Endothelial cell of umbilical vein (primary cell): ENCODE data around the gene FUT9. TPM values are rescaled to one million over a fixed set of nuclear protein-coding genes. Genes with fewer than 3 reads are reported as not detected.

Experiments
- BruUV-seq: library from RNA; stranded (reverse); fragments of 400-500 nt; replicated peaks from 2 replicates; lab custom pipeline; 2021; lab: Mats Ljungman, UMichigan
- CTCF ChIA-PET: fragments of 300-600, 350-600 bp; sonication (Branson Sonifier 250); formaldehyde crosslinking; loops from one replicate; lab custom pipeline; 2021; ENCODE audit warnings: antibody characterized with exemption, inconsistent platforms; lab: Charles Lee
- POLR2A ChIA-PET: fragments of 300-600, 350-600 bp; sonication (Branson Sonifier 250); formaldehyde crosslinking; loops from one replicate; lab custom pipeline; 2021; ENCODE audit warnings: antibody characterized with exemption, inconsistent platforms; lab: Charles Lee
- DNase-seq: peaks from one replicate; pipeline ENCODE4 v3.0.0-alpha.2; 2011; ENCODE audit warnings: low read depth, low spot score
- FAIRE-seq: peaks from 2 replicates; lab custom pipeline; 2011; peaks lifted over from hg19 to GRCh38; lab: Jason Lieb, UNC
- H2AFZ ChIP-seq: 2 replicates; pipeline ENCODE4 v1.6.0; 2012; ENCODE audit warnings: low read depth, low read length, control low read depth, inconsistent platforms
- H3K27ac ChIP-seq: 2 replicates; pipeline ENCODE4 v1.5.1; 2011; ENCODE audit warnings: low read depth, mild to moderate bottlenecking, control low read depth, low read length, moderate library complexity; ENCODE audit not compliant: insufficient read depth
- H3K27me3 ChIP-seq, 2 experiments: 2 replicates each; pipeline versions ENCODE4 v1.6.0 to v1.6.1; 2011; ENCODE audit warnings: low read length in 2 of 2, mixed read lengths in 1 of 2; ENCODE audit not compliant: control insufficient read depth in 2 of 2, insufficient read depth in 2 of 2
- H3K36me3 ChIP-seq, 2 experiments: 2 replicates in 1 of 2; 3 replicates in 1 of 2; pipeline ENCODE4 v1.5.1; 2011; ENCODE audit warnings: low read length in 2 of 2, mild to moderate bottlenecking in 1 of 2, moderate library complexity in 1 of 2; ENCODE audit not compliant: control insufficient read depth in 2 of 2, insufficient read depth in 2 of 2; ENCODE audit errors: extremely low read depth in 1 of 2
- H3K4me1 ChIP-seq: 3 replicates; pipeline ENCODE4 v1.5.1; 2011; ENCODE audit warnings: mild to moderate bottlenecking, low read length; ENCODE audit not compliant: control insufficient read depth, insufficient read depth; ENCODE audit errors: extremely low read depth
- H3K4me2 ChIP-seq: 2 replicates; pipeline ENCODE4 v1.6.1; 2011; ENCODE audit warnings: low read length, control low read depth, mixed read lengths; ENCODE audit not compliant: insufficient read depth
- H3K4me3 ChIP-seq, 3 experiments: fragments of 200-600 bp in 1 of 3; sonication (generic), shearing (Covaris generic) in 1 of 3; replicated peaks in 1 of 3; 2 replicates each; pipeline ENCODE4 v1.5.1; 2011 to 2016; ENCODE audit warnings: control low read depth in 3 of 3, low read length in 3 of 3, mild to moderate bottlenecking in 2 of 3, inconsistent platforms in 1 of 3, low read depth in 1 of 3, moderate library complexity in 1 of 3; ENCODE audit not compliant: insufficient read depth in 1 of 3
- H3K79me2 ChIP-seq: 2 replicates; pipeline ENCODE4 v1.6.0; 2012; ENCODE audit warnings: low read length, inconsistent platforms; ENCODE audit not compliant: control insufficient read depth, insufficient read depth
- H3K9ac ChIP-seq: replicated peaks from 2 replicates; pipeline ENCODE3; 2011; ENCODE audit warnings: low read length, control low read depth; ENCODE audit not compliant: insufficient read depth; ENCODE audit errors: extremely low read depth
- H3K9me1 ChIP-seq: replicated peaks from 3 replicates; pipeline ENCODE4 v1.6.0; 2011; ENCODE audit warnings: mild to moderate bottlenecking, low read length; ENCODE audit not compliant: control insufficient read depth, insufficient read depth; ENCODE audit errors: extremely low read depth
- H3K9me3 ChIP-seq: replicated peaks from 2 replicates; pipeline ENCODE4 v1.5.1; 2012; ENCODE audit warnings: low read length, inconsistent platforms; ENCODE audit not compliant: control insufficient read depth, insufficient read depth
- H4K20me1 ChIP-seq: replicated peaks from 2 replicates; pipeline ENCODE3; 2011; ENCODE audit warnings: mild to moderate bottlenecking, low read length; ENCODE audit not compliant: control insufficient read depth, insufficient read depth; ENCODE audit errors: extremely low read depth
- EZH2 ChIP-seq: IDR thresholded peaks from 2 replicates; pipeline ENCODE4 v1.6.1; 2012; ENCODE audit warnings: borderline replicate concordance, low read depth, mild to moderate bottlenecking, moderate library complexity, low read length, inconsistent platforms; ENCODE audit not compliant: severe bottlenecking
- FOS ChIP-seq: IDR thresholded peaks from 2 replicates; pipeline ENCODE4 v1.6.1; 2011; ENCODE audit warnings: mild to moderate bottlenecking, low read length, moderate library complexity, borderline replicate concordance; ENCODE audit not compliant: insufficient read depth
- GATA2 ChIP-seq: IDR thresholded peaks from 2 replicates; pipeline ENCODE4 v1.7.0; 2011; ENCODE audit warnings: low read depth, mild to moderate bottlenecking, moderate library complexity, mixed read lengths, low read length; ENCODE audit not compliant: insufficient read length, insufficient read depth
- JUN ChIP-seq: IDR thresholded peaks from 2 replicates; pipeline ENCODE4 v1.6.1; 2011; ENCODE audit warnings: borderline replicate concordance, low read depth; ENCODE audit not compliant: insufficient read length, insufficient read depth
- MYC ChIP-seq: IDR thresholded peaks from one replicate; pipeline ENCODE4 v1.6.1; 2011; ENCODE audit warnings: mild to moderate bottlenecking, low read depth, low read length
- POLR2A ChIP-seq: IDR thresholded peaks from 2 replicates; pipeline ENCODE4 v1.6.1; 2012; ENCODE audit warnings: low read depth, mild to moderate bottlenecking, control low read depth, low read length
- POLR2AphosphoS5 ChIP-seq: IDR thresholded peaks from 2 replicates; pipeline ENCODE4 v1.6.1; 2012; ENCODE audit warnings: low read depth, mild to moderate bottlenecking, control low read depth, low read length, moderate library complexity; ENCODE audit not compliant: insufficient read depth
- dilution Hi-C: fragments of 300-500 bp; cut with MboI; formaldehyde crosslinking; loops from one replicate; pipeline ENCODE4 v1.15.0; 2019; ENCODE audit warnings: low sequenced_read_pairs; ENCODE audit not compliant: extremely low pct_ligation_motif_present
- intact Hi-C: fragments of 100-400 bp; cut with micrococcal nuclease; formaldehyde crosslinking; loops from one replicate; pipeline ENCODE4 v1.10.0; 2022
- polyA plus RNA-seq, 4 experiments: library from polyadenylated mRNA; depleted of rRNA in 3 of 4; stranded (reverse) in 3 of 4; unstranded in 1 of 4; fragments of >200 nt; gene quantifications; 2 replicates each; pipeline versions ENCODE4 v1.2.1 to v1.2.3, GENCODE V29; 2011 to 2012; ENCODE audit warnings: missing spikeins in 1 of 4
- total RNA-seq: library from RNA; stranded (reverse); gene quantifications from 2 replicates; pipeline ENCODE4 v1.2.3, GENCODE V29; 2021
- TF ChIP-seq, protein P1 (sequence below), 2 donors: IDR thresholded peaks; 1 replicate in 1 of 2; 2 replicates in 1 of 2; pipeline ENCODE4 v1.5.1; 2011; ENCODE audit warnings: low read length in 2 of 2, mild to moderate bottlenecking in 2 of 2, moderate library complexity in 2 of 2, control low read depth in 1 of 2, inconsistent platforms in 1 of 2, low read depth in 1 of 2; ENCODE audit not compliant: insufficient read depth in 1 of 2; ENCODE audit errors: extremely low read depth in 1 of 2
- TF ChIP-seq, protein P2 (sequence below): IDR thresholded peaks from 2 replicates; pipeline ENCODE4 v1.6.1; 2011; ENCODE audit not compliant: insufficient read depth, insufficient read length

The FUT9 gene
- total and polyA plus RNA-seq, 2 donors (not counting 3 experiments of a cell fraction or from before 2014, with no cell fraction given), result not detected

DNA sequence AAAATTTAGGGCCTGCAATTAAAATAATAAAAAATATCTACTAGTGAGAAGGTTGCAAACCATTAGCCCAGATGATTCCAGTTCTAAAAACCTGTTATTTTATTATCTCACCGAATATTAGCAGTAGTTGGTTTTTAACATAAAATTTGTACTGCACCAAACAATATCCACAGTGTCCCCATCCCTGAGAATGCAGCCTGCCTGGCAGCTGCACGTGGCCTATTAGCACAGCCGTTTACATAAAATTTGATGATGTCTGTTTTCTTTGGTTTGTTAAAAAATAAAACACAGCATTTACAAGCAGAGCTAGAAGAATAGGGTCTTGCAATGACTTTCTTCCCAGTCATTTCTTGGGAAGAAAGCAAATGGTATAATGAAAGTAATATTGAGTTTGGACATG is 58.2 kb downstream of the FUT9 start:
- BruUV-seq, result no TSS peak
- Histone ChIP-seq H3K9me1 (no peaks in the 10 kb centered on the region), H4K20me1 (no peaks in the 10 kb centered on the region), H3K4me2 (no peak overlapping the region), H3K36me3 (no peaks in the 10 kb centered on the region), H3K79me2 (no peaks in the 10 kb centered on the region), H3K4me3 (no peak overlapping the region), H3K4me1 (no peaks in the 10 kb centered on the region), H3K27ac (no peak overlapping the region), H3K9me3 (no peaks in the 10 kb centered on the region), H2AFZ (no peak overlapping the region), H3K9ac (no peak overlapping the region), H3K27me3 (no peaks in the 10 kb centered on the region)
- POLR2A ChIA-PET, result no interaction called here
- dilution Hi-C loops, result no loop called here
- DNase-seq (no peak), FAIRE-seq (no peak)
- no peak for TF ChIP-seq MYC
- TF ChIP-seq, protein P1, sequence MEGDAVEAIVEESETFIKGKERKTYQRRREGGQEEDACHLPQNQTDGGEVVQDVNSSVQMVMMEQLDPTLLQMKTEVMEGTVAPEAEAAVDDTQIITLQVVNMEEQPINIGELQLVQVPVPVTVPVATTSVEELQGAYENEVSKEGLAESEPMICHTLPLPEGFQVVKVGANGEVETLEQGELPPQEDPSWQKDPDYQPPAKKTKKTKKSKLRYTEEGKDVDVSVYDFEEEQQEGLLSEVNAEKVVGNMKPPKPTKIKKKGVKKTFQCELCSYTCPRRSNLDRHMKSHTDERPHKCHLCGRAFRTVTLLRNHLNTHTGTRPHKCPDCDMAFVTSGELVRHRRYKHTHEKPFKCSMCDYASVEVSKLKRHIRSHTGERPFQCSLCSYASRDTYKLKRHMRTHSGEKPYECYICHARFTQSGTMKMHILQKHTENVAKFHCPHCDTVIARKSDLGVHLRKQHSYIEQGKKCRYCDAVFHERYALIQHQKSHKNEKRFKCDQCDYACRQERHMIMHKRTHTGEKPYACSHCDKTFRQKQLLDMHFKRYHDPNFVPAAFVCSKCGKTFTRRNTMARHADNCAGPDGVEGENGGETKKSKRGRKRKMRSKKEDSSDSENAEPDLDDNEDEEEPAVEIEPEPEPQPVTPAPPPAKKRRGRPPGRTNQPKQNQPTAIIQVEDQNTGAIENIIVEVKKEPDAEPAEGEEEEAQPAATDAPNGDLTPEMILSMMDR (IDR thresholded peaks at IDR 0.05; ENCODE audit: extremely low read depth in 1 of 2, insufficient read depth in 1 of 2, low read depth in 1 of 2, low read length in 2 of 2), result no peak
- no peak for TF ChIP-seq POLR2AphosphoS5
- TF ChIP-seq POLR2A, result no peak
- TF ChIP-seq, protein P2, sequence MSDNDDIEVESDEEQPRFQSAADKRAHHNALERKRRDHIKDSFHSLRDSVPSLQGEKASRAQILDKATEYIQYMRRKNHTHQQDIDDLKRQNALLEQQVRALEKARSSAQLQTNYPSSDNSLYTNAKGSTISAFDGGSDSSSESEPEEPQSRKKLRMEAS, result no peak
- TF ChIP-seq JUN, result no peak
- no peak for TF ChIP-seq FOS
- no peak for TF ChIP-seq GATA2
- no peak for TF ChIP-seq EZH2
- CTCF ChIA-PET, result no interaction called here
- intact Hi-C loops, result no loop called here
